LNCaP clone FGC (cell line): ENCODE results near the gene MATK.

Source experiments
- DNase-seq: peaks from one replicate; pipeline ENCODE4 v3.0.0-alpha.2; 2011; ENCODE audit warnings: low read depth
- H3K4me3 ChIP-seq: 2 replicates; pipeline ENCODE4 v1.5.1; 2011; ENCODE audit warnings: mild to moderate bottlenecking, low read depth, low read length, control low read depth
- TF ChIP-seq, protein P1 (sequence below): IDR thresholded peaks from 2 replicates; pipeline ENCODE4 v1.5.1; 2012; ENCODE audit warnings: mild to moderate bottlenecking; ENCODE audit not compliant: control insufficient read depth, insufficient read depth; ENCODE audit errors: extremely low read depth

The MATK gene

DNA sequence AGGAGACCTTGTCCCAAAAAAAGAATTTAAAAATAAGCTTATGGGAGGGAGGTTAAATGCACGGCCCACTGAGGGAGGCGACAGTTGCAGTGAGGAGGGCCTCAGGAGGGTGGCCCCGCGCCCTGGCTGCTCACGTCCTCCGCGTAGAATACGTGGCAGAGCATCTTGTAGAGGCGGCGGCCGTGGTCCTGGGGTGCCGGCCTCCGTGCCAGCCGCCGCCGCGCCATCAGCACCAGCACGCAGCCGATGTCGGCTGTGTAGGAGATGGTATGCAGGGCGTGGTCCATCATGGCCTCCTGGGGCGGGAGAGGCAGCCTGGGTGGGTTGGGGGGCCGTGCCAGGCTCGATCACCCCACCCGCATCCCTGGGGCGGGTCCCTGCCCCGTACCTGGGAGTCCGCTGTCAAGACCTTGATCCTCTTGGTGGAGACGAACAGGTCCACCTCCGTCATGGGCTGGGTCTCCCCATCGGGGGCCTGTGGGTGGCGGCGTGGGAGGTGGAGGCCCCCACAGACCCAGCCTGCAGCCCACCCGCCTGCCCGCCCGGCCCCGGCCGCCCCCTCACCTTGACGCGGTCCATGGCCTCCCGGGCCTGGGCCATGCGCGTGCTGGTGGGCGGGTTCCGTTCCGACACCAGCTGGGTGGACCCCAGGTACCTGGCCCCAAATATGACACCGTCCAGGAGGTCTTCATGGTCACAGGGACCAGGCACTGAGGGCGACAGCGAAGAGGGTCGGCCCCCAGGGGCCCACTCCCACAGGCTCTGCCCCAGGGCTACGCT, 32.4 kb downstream of the MATK start:
- no peak overlapping the region for H3K4me3 ChIP-seq
- no peak for DNase-seq
- TF ChIP-seq, protein P1, sequence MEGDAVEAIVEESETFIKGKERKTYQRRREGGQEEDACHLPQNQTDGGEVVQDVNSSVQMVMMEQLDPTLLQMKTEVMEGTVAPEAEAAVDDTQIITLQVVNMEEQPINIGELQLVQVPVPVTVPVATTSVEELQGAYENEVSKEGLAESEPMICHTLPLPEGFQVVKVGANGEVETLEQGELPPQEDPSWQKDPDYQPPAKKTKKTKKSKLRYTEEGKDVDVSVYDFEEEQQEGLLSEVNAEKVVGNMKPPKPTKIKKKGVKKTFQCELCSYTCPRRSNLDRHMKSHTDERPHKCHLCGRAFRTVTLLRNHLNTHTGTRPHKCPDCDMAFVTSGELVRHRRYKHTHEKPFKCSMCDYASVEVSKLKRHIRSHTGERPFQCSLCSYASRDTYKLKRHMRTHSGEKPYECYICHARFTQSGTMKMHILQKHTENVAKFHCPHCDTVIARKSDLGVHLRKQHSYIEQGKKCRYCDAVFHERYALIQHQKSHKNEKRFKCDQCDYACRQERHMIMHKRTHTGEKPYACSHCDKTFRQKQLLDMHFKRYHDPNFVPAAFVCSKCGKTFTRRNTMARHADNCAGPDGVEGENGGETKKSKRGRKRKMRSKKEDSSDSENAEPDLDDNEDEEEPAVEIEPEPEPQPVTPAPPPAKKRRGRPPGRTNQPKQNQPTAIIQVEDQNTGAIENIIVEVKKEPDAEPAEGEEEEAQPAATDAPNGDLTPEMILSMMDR: no peak

DNA sequence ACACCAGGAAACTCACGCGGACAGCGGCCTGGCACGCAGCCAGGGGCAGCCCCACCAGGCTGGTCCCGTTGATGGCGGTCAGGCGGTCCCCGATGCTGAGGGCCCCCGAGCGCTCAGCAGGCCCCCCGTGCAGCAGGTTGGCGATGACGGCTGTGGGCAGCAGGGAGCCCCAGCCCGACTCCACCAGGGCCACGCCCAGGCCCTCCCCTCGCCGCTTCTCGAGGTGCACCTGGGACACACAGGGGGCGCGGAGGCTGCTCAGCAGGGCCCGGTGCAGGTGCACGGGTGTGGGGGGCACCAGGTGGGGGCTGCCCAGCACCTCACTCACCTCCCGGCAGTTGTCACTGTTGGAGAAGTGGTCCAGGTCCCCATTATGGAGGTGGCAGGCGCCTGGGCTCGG, 33.7 kb downstream of the MATK start:
- no peak for DNase-seq
- no peak overlapping the region for H3K4me3 ChIP-seq
- TF ChIP-seq, protein P1: no peak

DNA sequence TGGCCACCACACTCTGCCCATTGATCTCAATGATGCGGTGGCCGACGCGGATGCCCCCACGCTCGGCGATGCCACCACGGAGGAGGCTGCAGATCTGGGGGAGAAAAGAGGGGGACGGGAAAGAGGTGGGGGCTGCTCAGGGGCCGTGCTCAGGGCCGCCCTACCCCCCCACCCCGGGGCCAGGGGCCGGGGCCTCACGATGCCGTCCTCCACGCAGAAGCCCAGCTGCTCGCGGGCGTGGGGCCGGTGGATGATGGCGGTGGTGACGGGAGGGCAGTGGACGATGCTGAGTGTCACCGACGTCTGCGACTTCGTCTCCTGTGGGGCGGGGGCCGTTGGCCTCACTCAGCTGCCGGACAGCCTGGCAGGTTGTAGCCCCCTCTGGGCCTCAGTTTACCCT, 34.9 kb downstream of the MATK start:
- TF ChIP-seq, protein P1: no peak
- DNase-seq: no peak
- H3K4me3 ChIP-seq: no peak overlapping the region

DNA sequence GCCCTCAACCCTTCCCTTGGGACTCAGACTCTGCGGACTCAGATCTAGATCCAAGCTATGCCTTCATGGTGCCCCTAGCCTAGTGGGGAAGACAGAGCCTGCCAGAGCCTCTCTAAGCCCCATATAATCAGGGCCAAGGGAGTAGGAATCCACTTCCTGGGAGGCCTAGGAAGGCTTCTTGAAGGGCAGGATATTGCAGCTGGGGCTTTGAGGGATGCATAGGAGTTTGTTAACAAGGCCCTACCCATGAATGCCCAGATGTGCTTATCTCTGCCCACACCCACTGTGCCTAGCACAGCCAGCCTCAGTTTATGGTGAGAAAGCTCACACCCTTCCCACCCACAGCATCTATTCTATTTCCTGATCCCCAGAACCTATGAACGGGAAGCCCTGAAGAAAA, 36.0 kb downstream of the MATK start:
- DNase-seq: no peak
- TF ChIP-seq, protein P1: no peak
- no peak overlapping the region for H3K4me3 ChIP-seq

DNA sequence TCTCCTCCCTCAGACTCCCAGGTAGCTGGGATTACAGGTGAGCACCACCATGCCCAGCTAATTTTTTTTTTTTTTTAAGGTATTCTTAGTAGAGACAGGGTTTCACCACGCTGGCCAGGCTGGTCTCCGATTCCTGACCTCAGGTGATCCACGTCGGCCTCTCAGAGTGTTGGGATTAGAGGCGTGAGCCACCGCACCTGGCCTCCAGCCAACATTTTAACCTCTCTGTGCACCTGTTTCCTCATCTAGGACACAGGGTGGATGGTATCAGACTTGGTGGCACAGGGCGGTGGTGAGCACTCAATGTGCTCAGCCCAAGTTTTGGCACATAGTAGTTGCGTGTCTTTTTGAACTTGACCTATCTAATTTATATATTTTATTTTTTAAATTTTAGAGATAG, 37.2 kb downstream of the MATK start:
- no peak for DNase-seq
- TF ChIP-seq, protein P1: no peak
- no peak overlapping the region for H3K4me3 ChIP-seq

DNA sequence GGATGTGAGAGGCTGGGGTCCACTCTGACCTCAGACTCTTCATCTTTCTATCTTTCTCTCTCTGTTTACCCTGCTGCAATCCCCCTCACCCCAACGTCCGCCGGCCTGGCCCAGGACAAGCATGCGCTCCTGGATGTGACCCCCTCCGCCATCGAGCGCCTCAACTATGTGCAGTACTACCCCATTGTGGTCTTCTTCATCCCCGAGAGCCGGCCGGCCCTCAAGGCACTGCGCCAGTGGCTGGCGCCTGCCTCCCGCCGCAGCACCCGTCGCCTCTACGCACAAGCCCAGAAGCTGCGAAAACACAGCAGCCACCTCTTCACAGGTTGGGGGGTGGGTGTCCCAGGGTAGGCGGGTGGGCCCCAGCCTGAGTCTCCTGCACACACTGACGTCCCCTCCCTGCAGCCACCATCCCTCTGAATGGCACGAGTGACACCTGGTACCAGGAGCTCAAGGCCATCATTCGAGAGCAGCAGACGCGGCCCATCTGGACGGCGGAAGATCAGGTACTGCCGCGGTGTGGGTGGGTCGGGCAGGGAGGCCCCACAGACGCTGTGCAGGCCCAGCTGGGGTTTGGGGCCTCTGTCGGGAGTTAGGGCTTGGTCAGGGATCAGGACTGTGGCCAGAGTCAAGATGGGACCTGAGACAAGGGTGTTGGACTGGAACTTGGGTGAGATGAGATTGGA, 39.7 kb downstream of the MATK start:
- DNase-seq: no peak
- TF ChIP-seq, protein P1: no peak
- H3K4me3 ChIP-seq: no peak overlapping the region
